GM12878 (cell line): ENCODE measurements around the gene ARHGAP40.

ENCODE experiments used
- EP300 ChIP-seq, 2 experiments: fragments of 150-350 bp in 1 of 2; IDR thresholded peaks; 2 replicates each; pipeline ENCODE4 v1.6.1; 2011 to 2012; ENCODE audit warnings: low read depth in 2 of 2, low read length in 2 of 2, borderline replicate concordance in 1 of 2, improper control_type of control experiment in 1 of 2, inconsistent platforms in 1 of 2; ENCODE audit not compliant: control insufficient read depth in 1 of 2
- POLR2A ChIP-seq: IDR thresholded peaks from 2 replicates; pipeline ENCODE4 v1.6.1; 2011; ENCODE audit warnings: low read depth, mild to moderate bottlenecking, low read length
- SUZ12 ChIP-seq: fragments of 200-600 bp; sonication (generic); IDR thresholded peaks from one replicate; pipeline ENCODE4 v1.6.1; 2018; ENCODE audit warnings: antibody characterized with exemption, mild to moderate bottlenecking; ENCODE audit not compliant: unreplicated experiment
- TF ChIP-seq, protein P1 (sequence below), 3 experiments: IDR thresholded peaks in 2 of 3; conservative IDR thresholded peaks in 1 of 3; 2 replicates each; pipeline ENCODE4 v1.5.1; 2011; ENCODE audit warnings: low read depth in 3 of 3, low read length in 3 of 3, mild to moderate bottlenecking in 3 of 3, control low read depth in 2 of 3, moderate library complexity in 2 of 3, inconsistent platforms in 1 of 3, mixed read lengths in 1 of 3; ENCODE audit not compliant: control insufficient read depth in 2 of 3, insufficient read depth in 1 of 3; ENCODE audit errors: extremely low read depth in 1 of 3

DNA sequence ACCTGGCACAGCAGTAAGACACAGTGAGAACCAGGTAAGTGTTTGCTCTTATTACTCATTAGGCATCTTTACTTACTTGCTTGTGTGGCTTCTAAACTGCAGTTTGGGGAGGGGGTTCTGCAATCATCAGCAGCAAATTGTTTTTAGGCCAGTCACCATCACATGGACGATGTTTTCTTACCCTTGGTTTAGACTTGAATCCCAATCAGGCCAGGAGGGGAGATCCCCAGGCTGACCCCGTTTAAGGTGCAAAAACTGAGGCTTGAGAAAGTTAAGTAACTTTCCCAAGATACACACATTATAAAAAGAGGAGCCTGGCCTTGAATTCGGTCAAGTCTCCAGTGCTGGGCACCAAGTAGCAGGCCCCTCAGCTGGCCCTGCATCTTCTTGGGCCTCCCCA, 70.9 kb downstream of the ARHGAP40 start:
- TF ChIP-seq, protein P1, sequence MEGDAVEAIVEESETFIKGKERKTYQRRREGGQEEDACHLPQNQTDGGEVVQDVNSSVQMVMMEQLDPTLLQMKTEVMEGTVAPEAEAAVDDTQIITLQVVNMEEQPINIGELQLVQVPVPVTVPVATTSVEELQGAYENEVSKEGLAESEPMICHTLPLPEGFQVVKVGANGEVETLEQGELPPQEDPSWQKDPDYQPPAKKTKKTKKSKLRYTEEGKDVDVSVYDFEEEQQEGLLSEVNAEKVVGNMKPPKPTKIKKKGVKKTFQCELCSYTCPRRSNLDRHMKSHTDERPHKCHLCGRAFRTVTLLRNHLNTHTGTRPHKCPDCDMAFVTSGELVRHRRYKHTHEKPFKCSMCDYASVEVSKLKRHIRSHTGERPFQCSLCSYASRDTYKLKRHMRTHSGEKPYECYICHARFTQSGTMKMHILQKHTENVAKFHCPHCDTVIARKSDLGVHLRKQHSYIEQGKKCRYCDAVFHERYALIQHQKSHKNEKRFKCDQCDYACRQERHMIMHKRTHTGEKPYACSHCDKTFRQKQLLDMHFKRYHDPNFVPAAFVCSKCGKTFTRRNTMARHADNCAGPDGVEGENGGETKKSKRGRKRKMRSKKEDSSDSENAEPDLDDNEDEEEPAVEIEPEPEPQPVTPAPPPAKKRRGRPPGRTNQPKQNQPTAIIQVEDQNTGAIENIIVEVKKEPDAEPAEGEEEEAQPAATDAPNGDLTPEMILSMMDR (IDR thresholded peaks at IDR 0.05 in 2 of 3, conservative IDR thresholded peaks at IDR 0.05 in 1 of 3; ENCODE audit: control insufficient read depth in 2 of 3, extremely low read depth in 1 of 3, insufficient read depth in 1 of 3, low read depth in 3 of 3, low read length in 3 of 3): no peak
- no peak for TF ChIP-seq EP300 (IDR thresholded peaks at IDR 0.05; ENCODE audit: borderline replicate concordance in 1 of 2, control insufficient read depth in 1 of 2, low read depth in 2 of 2, low read length in 2 of 2)
- TF ChIP-seq SUZ12: no peak
- no peak for TF ChIP-seq POLR2A
